ENCODE measurements around the gene NOA1.
"Not testable (repeated sequence)": the region's sequence is repeated elsewhere in the genome, so short reads cannot be mapped to it uniquely, and the experiment has no call there.

NOA1 gene

GRCh38 chr4:56976837-56977320, 527 bp downstream of the NOA1 start:
- Mint-ChIP-seq H3K36me3 (peaks cover 38% of the 10 kb centered on the region), H3K4me3 (peak overlapping the region; percentile 95), H3K4me1 (peaks cover 58% of the 10 kb centered on the region), H3K27ac (peak overlapping the region; percentile 97), H3K9me3 (peaks cover 12% of the 10 kb centered on the region), H3K27me3 (no peaks in the 10 kb centered on the region)
- CTCF ChIA-PET: interaction anchor here (0.8 to 2.9 kb wide), 2 partner anchors 68 to 1028 kb away, joined by 3 to 10 read pairs; partner anchors contain the start of gene CEP135
- peak; percentile 65 for DNase-seq

GRCh38 chr4:56976283-56976836, 1.0 kb downstream of the NOA1 start:
- peak overlapping the region; percentile 95 for H3K4me3 Mint-ChIP-seq
- DNase-seq: no peak
- peaks cover 37% of the 10 kb centered on the region for H3K36me3 Mint-ChIP-seq
- CTCF ChIA-PET: no interaction called here
- peaks cover 12% of the 10 kb centered on the region for H3K9me3 Mint-ChIP-seq
- peak overlapping the region; percentile 70 for H3K27ac Mint-ChIP-seq
- peaks cover 55% of the 10 kb centered on the region for H3K4me1 Mint-ChIP-seq
- no peaks in the 10 kb centered on the region for H3K27me3 Mint-ChIP-seq

GRCh38 chr4:56973336-56973735, 4.1 kb downstream of the NOA1 start:
- CTCF ChIA-PET: interaction anchor here (2.9 kb wide), 1 partner anchor 12 kb away, joined by 10 read pairs; no protein-coding TSS in a partner anchor
- H3K4me3 Mint-ChIP-seq: no peak overlapping the region
- H3K27me3 Mint-ChIP-seq: no peaks in the 10 kb centered on the region
- H3K27ac Mint-ChIP-seq: no peak overlapping the region
- peaks cover 12% of the 10 kb centered on the region for H3K9me3 Mint-ChIP-seq
- no peak for DNase-seq
- H3K4me1 Mint-ChIP-seq: peaks cover 43% of the 10 kb centered on the region
- peaks cover 53% of the 10 kb centered on the region for H3K36me3 Mint-ChIP-seq

- Mint-ChIP-seq H3K4me3 (no peak overlapping the region), H3K27me3 (no peaks in the 10 kb centered on the region), H3K27ac (no peak overlapping the region), H3K36me3 (peaks cover 53% of the 10 kb centered on the region), H3K9me3 (peaks cover 12% of the 10 kb centered on the region), H3K4me1 (peaks cover 43% of the 10 kb centered on the region)
- CTCF ChIA-PET: interaction anchor here (2.9 kb wide), 1 partner anchor 12 kb away, joined by 10 read pairs; no protein-coding TSS in a partner anchor
- no peak for DNase-seq
Measured at GRCh38 chr4:56972809-56973208, 4.6 kb downstream of the NOA1 start.

GRCh38 chr4:56972389-56972788, 5.0 kb downstream of the NOA1 start:
- Mint-ChIP-seq H3K4me1 (peaks cover 43% of the 10 kb centered on the region), H3K27ac (no peak overlapping the region), H3K4me3 (no peak overlapping the region), H3K27me3 (no peaks in the 10 kb centered on the region), H3K36me3 (peaks cover 55% of the 10 kb centered on the region), H3K9me3 (peaks cover 12% of the 10 kb centered on the region)
- no peak for DNase-seq
- CTCF ChIA-PET: interaction anchor here (2.9 kb wide), 1 partner anchor 11 kb away, joined by 10 read pairs; no protein-coding TSS in a partner anchor

- no peak overlapping the region for H3K4me3 Mint-ChIP-seq
- peaks cover 43% of the 10 kb centered on the region for H3K4me1 Mint-ChIP-seq
- H3K27me3 Mint-ChIP-seq: no peaks in the 10 kb centered on the region
- no peak for DNase-seq
- peaks cover 12% of the 10 kb centered on the region for H3K9me3 Mint-ChIP-seq
- no peak overlapping the region for H3K27ac Mint-ChIP-seq
- peaks cover 62% of the 10 kb centered on the region for H3K36me3 Mint-ChIP-seq
- CTCF ChIA-PET: no interaction called here
Measured at GRCh38 chr4:56971383-56971782, 6.0 kb downstream of the NOA1 start.

GRCh38 chr4:56961107-56961500, 16.3 kb downstream of the NOA1 start:
- no peaks in the 10 kb centered on the region for H3K4me1 Mint-ChIP-seq
- peaks cover 28% of the 10 kb centered on the region for H3K36me3 Mint-ChIP-seq
- no peak for DNase-seq
- H3K4me3 Mint-ChIP-seq: no peak overlapping the region
- no peak overlapping the region for H3K27ac Mint-ChIP-seq
- CTCF ChIA-PET: interaction anchor here (0.6 to 2.8 kb wide), 9 partner anchors 9 to 490 kb away, joined by 3 to 10 read pairs (median 3); partner anchors contain the start of gene NOA1
- H3K27me3 Mint-ChIP-seq: no peaks in the 10 kb centered on the region
- no peaks in the 10 kb centered on the region for H3K9me3 Mint-ChIP-seq

GRCh38 chr4:56959100-56959499, 18.3 kb downstream of the NOA1 start:
- Mint-ChIP-seq H3K27ac (no peak overlapping the region), H3K4me1 (no peaks in the 10 kb centered on the region), H3K4me3 (no peak overlapping the region), H3K27me3 (no peaks in the 10 kb centered on the region), H3K36me3 (peaks cover 14% of the 10 kb centered on the region), H3K9me3 (no peaks in the 10 kb centered on the region)
- CTCF ChIA-PET: interaction anchor here (0.6 kb wide), 1 partner anchor 26 kb away, joined by 3 read pairs; no protein-coding TSS in a partner anchor
- no peak for DNase-seq

GRCh38 chr4:56958111-56958517, 19.3 kb downstream of the NOA1 start:
- Mint-ChIP-seq H3K27ac (no peak overlapping the region), H3K4me3 (no peak overlapping the region), H3K4me1 (no peaks in the 10 kb centered on the region), H3K36me3 (peaks cover 10% of the 10 kb centered on the region), H3K27me3 (no peaks in the 10 kb centered on the region), H3K9me3 (no peaks in the 10 kb centered on the region)
- DNase-seq: no peak
- CTCF ChIA-PET: interaction anchor here (1.1 kb wide), 1 partner anchor 206 kb away, joined by 4 read pairs; no protein-coding TSS in a partner anchor

GRCh38 chr4:56953680-56954520, 23.5 kb downstream of the NOA1 start:
- no peak for DNase-seq
- no peaks in the 10 kb centered on the region for H3K9me3 Mint-ChIP-seq
- H3K27me3 Mint-ChIP-seq: no peaks in the 10 kb centered on the region
- CTCF ChIA-PET: interaction anchor here (1.4 kb wide), 1 partner anchor 41 kb away, joined by 3 read pairs; no protein-coding TSS in a partner anchor
- H3K36me3 Mint-ChIP-seq: no peaks in the 10 kb centered on the region
- no peaks in the 10 kb centered on the region for H3K4me1 Mint-ChIP-seq
- H3K27ac Mint-ChIP-seq: no peak overlapping the region
- no peak overlapping the region for H3K4me3 Mint-ChIP-seq

- Mint-ChIP-seq H3K9me3 (no peaks in the 10 kb centered on the region), H3K4me1 (no peaks in the 10 kb centered on the region), H3K27me3 (no peaks in the 10 kb centered on the region), H3K36me3 (peaks cover 26% of the 10 kb centered on the region), H3K4me3 (no peak overlapping the region), H3K27ac (no peak overlapping the region)
- CTCF ChIA-PET: no interaction called here
- no peak for DNase-seq
Measured at GRCh38 chr4:56941403-56941802, 36.0 kb downstream of the NOA1 start.

GRCh38 chr4:56940971-56941370, 36.4 kb downstream of the NOA1 start:
- Mint-ChIP-seq H3K27ac (no peak overlapping the region), H3K4me1 (no peaks in the 10 kb centered on the region), H3K9me3 (no peaks in the 10 kb centered on the region), H3K36me3 (peaks cover 26% of the 10 kb centered on the region), H3K27me3 (no peaks in the 10 kb centered on the region), H3K4me3 (no peak overlapping the region)
- DNase-seq: no peak
- CTCF ChIA-PET: no interaction called here

GRCh38 chr4:56940403-56940802, 37.0 kb downstream of the NOA1 start:
- H3K4me1 Mint-ChIP-seq: no peaks in the 10 kb centered on the region
- no peak for DNase-seq
- no peaks in the 10 kb centered on the region for H3K27me3 Mint-ChIP-seq
- H3K9me3 Mint-ChIP-seq: no peaks in the 10 kb centered on the region
- peaks cover 26% of the 10 kb centered on the region for H3K36me3 Mint-ChIP-seq
- no peak overlapping the region for H3K4me3 Mint-ChIP-seq
- CTCF ChIA-PET: no interaction called here
- H3K27ac Mint-ChIP-seq: no peak overlapping the region

- H3K36me3 Mint-ChIP-seq: peaks cover 26% of the 10 kb centered on the region
Measured at GRCh38 chr4:56939826-56940225, 37.6 kb downstream of the NOA1 start.

More at GRCh38 chr4:56939826-56940225, 37.6 kb downstream of the NOA1 start:
- not testable (repeated sequence) for DNase-seq, H3K27me3 Mint-ChIP-seq, H3K4me3 Mint-ChIP-seq, H3K4me1 Mint-ChIP-seq, H3K27ac Mint-ChIP-seq, H3K9me3 Mint-ChIP-seq
- CTCF ChIA-PET: interaction anchor here (1.0 kb wide), 1 partner anchor 48 kb away, joined by 3 read pairs; no protein-coding TSS in a partner anchor

Measured in activated naive CD4-positive, alpha-beta T cell treated with anti-CD3 and anti-CD28 coated beads, Interleukin-2, amount 10 ng/mL, durations not matched to agents 7 days and 5 days (primary cell).